H1 (cell line): ENCODE measurements around the gene GTF2F2. TPM values are rescaled to one million over a fixed set of nuclear protein-coding genes. Genes with fewer than 3 reads are reported as not detected.

Source experiments
- CHD1 ChIP-seq: IDR thresholded peaks from 2 replicates; pipeline ENCODE4 v1.6.1; 2012; ENCODE audit warnings: low read depth, low read length, improper control_type of control experiment
- KDM1A ChIP-seq: fragments of 200-600, 300-600 bp; sonication (generic); IDR thresholded peaks from 2 replicates; pipeline ENCODE4 v1.7.1; 2016; ENCODE audit warnings: mild to moderate bottlenecking, low read length, borderline replicate concordance
- SP1 ChIP-seq: IDR thresholded peaks from 2 replicates; pipeline ENCODE4 v1.6.1; 2011; ENCODE audit warnings: low read depth, low read length
- polyA plus RNA-seq, 7 experiments: library from polyadenylated mRNA; depleted of rRNA in 3 of 7; stranded (reverse) in 5 of 7; unstranded in 2 of 7; fragments of >200 nt in 5 of 7; fragments of 200-250 nt in 2 of 7; gene quantifications; 1 replicate in 5 of 7; 2 replicates in 1 of 7; 4 replicates in 1 of 7; pipeline versions ENCODE4 v1.2.1 to v1.2.3, GENCODE V29; 2011 to 2013; ENCODE audit warnings: missing spikeins in 2 of 7, mixed read lengths in 2 of 7
- total RNA-seq: library from RNA; stranded (reverse); fragmentation: NEBNext Ultra II Directional; extraction: Animal tissue kit (Norgen Biotek cat#: 25700); gene quantifications from 2 replicates; pipeline ENCODE4 v1.2.1, GENCODE V29; 2021

GTF2F2 gene
- total and polyA plus RNA-seq, 2 of the 8 experiments (the other 6 are each of a cell fraction or from before 2014, with no cell fraction given): 10.8 to 31.1 TPM

GRCh38 chr13:45180303-45180702 is 60.0 kb downstream of the GTF2F2 start (continued):
- TF ChIP-seq KDM1A (no peak), SP1 (no peak), CHD1 (no peak)
